B cell (primary cell): ENCODE data around the gene LTC4S. TPM values are rescaled to one million over a fixed set of nuclear protein-coding genes. Genes with fewer than 3 reads are reported as not detected.

Experiments
- ATAC-seq: fragments of 200-7000 bp; cut with Tn5 transposase; one replicate; pipeline ENCODE4 v1.10.0; 2021; ENCODE audit warnings: low read depth, mild to moderate bottlenecking, moderate number of reproducible peaks, moderate library complexity
- CTCF ChIA-PET: fragments of 350-600 bp; sonication (Branson Sonifier 250); formaldehyde crosslinking; loops from one replicate; lab custom pipeline; 2021; ENCODE audit warnings: antibody characterized with exemption, inconsistent platforms; lab: Charles Lee
- POLR2A ChIA-PET: fragments of 350-600 bp; sonication (Branson Sonifier 250); formaldehyde crosslinking; loops from one replicate; lab custom pipeline; 2021; ENCODE audit warnings: antibody characterized with exemption; lab: Charles Lee
- DNase-seq: peaks from one replicate; pipeline ENCODE4 v3.0.0; 2013
- H2AFZ ChIP-seq: 2 replicates; pipeline ENCODE4 v1.6.1; 2012; ENCODE audit warnings: mild to moderate bottlenecking, low read depth, low read length; ENCODE audit not compliant: insufficient read depth, poor library complexity, severe bottlenecking
- H3K27ac ChIP-seq, 2 donors: 1 replicate in 1 of 2; 2 replicates in 1 of 2; pipeline ENCODE4 v1.5.1; 2012 to 2013; ENCODE audit warnings: low read length in 2 of 2, mild to moderate bottlenecking in 2 of 2, moderate library complexity in 1 of 2
- H3K27me3 ChIP-seq, 4 experiments: fragments of 200-600 bp in 1 of 4; sonication (generic) in 1 of 4; replicated peaks in 1 of 4; 1 replicate in 2 of 4; 2 replicates in 2 of 4; pipeline versions ENCODE4 v1.6.1 to v1.7.0; 2013 to 2016; ENCODE audit warnings: low read length in 3 of 4, mild to moderate bottlenecking in 2 of 4, mixed read lengths in 1 of 4, moderate library complexity in 1 of 4; ENCODE audit not compliant: insufficient read depth in 4 of 4, control insufficient read depth in 3 of 4; ENCODE audit errors: control extremely low read depth in 1 of 4
- H3K36me3 ChIP-seq, 2 experiments: replicated peaks in 1 of 2; 1 replicate in 1 of 2; 2 replicates in 1 of 2; pipeline versions ENCODE4 v1.6.1 to v1.7.1; 2013; ENCODE audit warnings: low read length in 1 of 2; ENCODE audit not compliant: insufficient read depth in 2 of 2, control insufficient read depth in 1 of 2; ENCODE audit errors: control extremely low read depth in 1 of 2, extremely low read depth in 1 of 2
- H3K4me1 ChIP-seq, 2 donors: fragments of 200-600 bp in 1 of 2; sonication (generic) in 1 of 2; 1 replicate in 1 of 2; 2 replicates in 1 of 2; pipeline versions ENCODE4 v1.5.1 to v1.6.1; 2013 to 2017; ENCODE audit warnings: low read length in 2 of 2; ENCODE audit not compliant: control insufficient read depth in 2 of 2, insufficient read depth in 2 of 2
- H3K4me2 ChIP-seq: replicated peaks from 2 replicates; pipeline ENCODE3; 2012; ENCODE audit warnings: mild to moderate bottlenecking, low read depth, low read length; ENCODE audit not compliant: poor library complexity, severe bottlenecking
- H3K4me3 ChIP-seq, 5 experiments: fragments of 200-600 bp in 1 of 5; sonication (generic) in 1 of 5; 1 replicate in 3 of 5; 2 replicates in 2 of 5; pipeline versions ENCODE4 v1.5.1 to v1.7.0; 2011 to 2016; ENCODE audit warnings: low read length in 4 of 5, mild to moderate bottlenecking in 4 of 5, low read depth in 2 of 5, control low read depth in 1 of 5, moderate library complexity in 1 of 5; ENCODE audit not compliant: insufficient read depth in 1 of 5; ENCODE audit errors: control extremely low read depth in 1 of 5, extremely low read depth in 1 of 5
- H3K79me2 ChIP-seq: fragments of 200-600 bp; sonication (generic); one replicate; pipeline ENCODE4 v1.6.0; 2016; ENCODE audit warnings: low read length; ENCODE audit not compliant: control insufficient read depth, insufficient read depth
- H3K9ac ChIP-seq: fragments of 200-600 bp; sonication (generic); 2 replicates; pipeline ENCODE4 v1.6.1; 2017; ENCODE audit warnings: mild to moderate bottlenecking, low read length, moderate library complexity
- H3K9me3 ChIP-seq, 3 donors: one replicate each; pipeline versions ENCODE4 v1.6.1 to v1.7.1; 2013; ENCODE audit warnings: low read length in 2 of 3; ENCODE audit not compliant: control insufficient read depth in 2 of 3, insufficient read depth in 1 of 3; ENCODE audit errors: control extremely low read depth in 1 of 3
- H4K20me1 ChIP-seq: 2 replicates; pipeline ENCODE4 v1.6.0; 2012; ENCODE audit warnings: mild to moderate bottlenecking, low read length; ENCODE audit not compliant: insufficient read depth, control insufficient read depth, poor library complexity, severe bottlenecking
- H3K27ac Mint-ChIP-seq: one replicate; pipeline ENCODE4 v1.8.0; 2021; ENCODE audit warnings: mixed read lengths
- H3K27me3 Mint-ChIP-seq: one replicate; pipeline ENCODE4 v1.8.0; 2021; ENCODE audit warnings: mixed read lengths
- H3K4me1 Mint-ChIP-seq: one replicate; pipeline ENCODE4 v1.8.0; 2021; ENCODE audit warnings: mixed read lengths
- H3K4me3 Mint-ChIP-seq: one replicate; pipeline ENCODE4 v1.8.0; 2021; ENCODE audit warnings: mixed read lengths
- H3K9me3 Mint-ChIP-seq: one replicate; pipeline ENCODE4 v1.8.0; 2022; ENCODE audit warnings: mixed read lengths; ENCODE audit not compliant: insufficient read depth
- EZH2 ChIP-seq: IDR thresholded peaks from 2 replicates; pipeline ENCODE4 v1.6.1; 2012; ENCODE audit warnings: borderline replicate concordance, low read depth, mild to moderate bottlenecking, moderate library complexity, low read length; ENCODE audit not compliant: insufficient read depth, poor library complexity, severe bottlenecking
- WGBS: methylation state at CpG from one replicate; pipeline ENCODE4 v1.1.5; 2013; ENCODE audit warnings: missing lambda C conversion rate; ENCODE audit not compliant: insufficient coverage; 5-methylcytosine and 5-hydroxymethylcytosine counted together
- intact Hi-C: fragments of 100-400 bp; cut with micrococcal nuclease; formaldehyde crosslinking; loops from one replicate; pipeline ENCODE4 v1.10.0; 2022
- polyA plus RNA-seq: library from polyadenylated mRNA; depleted of rRNA; stranded (reverse); fragments of >200 nt; gene quantifications from 2 replicates; pipeline ENCODE4 v1.2.3, GENCODE V29; 2012
- total RNA-seq, 2 donors: library from RNA; stranded (reverse); fragments of 120-200 nt in 1 of 2; gene quantifications; 1 replicate in 1 of 2; 2 replicates in 1 of 2; pipeline versions ENCODE4 v1.2.3 to v1.2.4, GENCODE V29; 2013 to 2022
- TF ChIP-seq, protein P1 (sequence below): fragments of 200-600 bp; IDR thresholded peaks from one replicate; pipeline ENCODE4 v1.8.0; 2022; ENCODE audit warnings: antibody characterized with exemption, mild to moderate bottlenecking

Gene LTC4S
- total and polyA plus RNA-seq, 2 donors (not counting 1 experiment from before 2014, with no cell fraction given), result 0.40 to 3.8 TPM

- Histone ChIP-seq H3K4me3 (no peak overlapping the region), H3K27me3 (no peaks in the 10 kb centered on the region), H3K9ac (no peak overlapping the region), H3K79me2 (peaks cover 28% of the 10 kb centered on the region), H2AFZ (no peak overlapping the region), H3K9me3 (no peaks in the 10 kb centered on the region), H3K4me2 (no peak overlapping the region), H3K36me3 (peaks cover 2 to 81% of the 10 kb centered on the region in 2 experiments), H3K27ac (no peak overlapping the region), H3K4me1 (no peaks in the 10 kb centered on the region), H4K20me1 (peaks cover 5% of the 10 kb centered on the region)
- Mint-ChIP-seq H3K27ac (no peak overlapping the region), H3K27me3 (no peaks in the 10 kb centered on the region), H3K4me1 (peaks cover 1% of the 10 kb centered on the region), H3K9me3 (no peaks in the 10 kb centered on the region), H3K4me3 (no peak overlapping the region)
- CTCF ChIA-PET, result interaction anchor here (2.2 kb wide), 1 partner anchor 29 kb away, joined by 7 read pairs; no protein-coding TSS in a partner anchor
- TF ChIP-seq, protein P1, sequence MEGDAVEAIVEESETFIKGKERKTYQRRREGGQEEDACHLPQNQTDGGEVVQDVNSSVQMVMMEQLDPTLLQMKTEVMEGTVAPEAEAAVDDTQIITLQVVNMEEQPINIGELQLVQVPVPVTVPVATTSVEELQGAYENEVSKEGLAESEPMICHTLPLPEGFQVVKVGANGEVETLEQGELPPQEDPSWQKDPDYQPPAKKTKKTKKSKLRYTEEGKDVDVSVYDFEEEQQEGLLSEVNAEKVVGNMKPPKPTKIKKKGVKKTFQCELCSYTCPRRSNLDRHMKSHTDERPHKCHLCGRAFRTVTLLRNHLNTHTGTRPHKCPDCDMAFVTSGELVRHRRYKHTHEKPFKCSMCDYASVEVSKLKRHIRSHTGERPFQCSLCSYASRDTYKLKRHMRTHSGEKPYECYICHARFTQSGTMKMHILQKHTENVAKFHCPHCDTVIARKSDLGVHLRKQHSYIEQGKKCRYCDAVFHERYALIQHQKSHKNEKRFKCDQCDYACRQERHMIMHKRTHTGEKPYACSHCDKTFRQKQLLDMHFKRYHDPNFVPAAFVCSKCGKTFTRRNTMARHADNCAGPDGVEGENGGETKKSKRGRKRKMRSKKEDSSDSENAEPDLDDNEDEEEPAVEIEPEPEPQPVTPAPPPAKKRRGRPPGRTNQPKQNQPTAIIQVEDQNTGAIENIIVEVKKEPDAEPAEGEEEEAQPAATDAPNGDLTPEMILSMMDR, result no peak
- no peak for TF ChIP-seq EZH2
- no peak for ATAC-seq
- WGBS, result 98% methylated on average over 9 of the region's 9 CpGs
- no peak for DNase-seq
- POLR2A ChIA-PET, result no interaction called here
- intact Hi-C loops, result no loop called here
These were observed 20.1 kb upstream of the LTC4S start for GRCh38 chr5:179773686-179774040.

DNA sequence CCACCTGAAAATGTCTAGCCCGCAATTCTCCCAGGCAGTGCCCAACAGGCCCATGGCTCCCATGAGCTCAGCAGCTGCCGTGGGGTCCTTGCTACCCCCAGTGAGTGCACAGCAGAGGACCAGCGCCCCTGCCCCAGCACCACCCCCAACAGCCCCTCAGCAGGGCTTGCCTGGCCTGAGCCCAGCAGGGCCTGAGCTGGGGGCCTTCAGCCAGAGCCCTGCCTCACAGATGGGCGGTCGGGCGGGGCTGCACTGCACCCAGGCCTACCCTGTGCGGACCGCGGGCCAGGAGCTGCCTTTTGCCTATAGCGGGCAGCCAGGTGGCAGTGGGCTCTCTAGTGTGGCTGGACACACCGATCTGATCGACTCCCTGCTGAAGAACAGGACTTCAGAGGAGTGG is 19.3 kb upstream of the LTC4S start:
- Mint-ChIP-seq H3K9me3 (no peaks in the 10 kb centered on the region), H3K27me3 (no peaks in the 10 kb centered on the region), H3K27ac (no peak overlapping the region), H3K4me1 (peaks cover 1% of the 10 kb centered on the region), H3K4me3 (no peak overlapping the region)
- ATAC-seq (no peak), DNase-seq (no peak)
- intact Hi-C loops, result no loop called here
- Histone ChIP-seq H3K9ac (no peak overlapping the region), H3K79me2 (peaks cover 24% of the 10 kb centered on the region), H3K4me3 (no peak overlapping the region), H3K4me1 (no peaks in the 10 kb centered on the region), H3K27ac (no peak overlapping the region), H4K20me1 (peaks cover 5% of the 10 kb centered on the region), H3K4me2 (no peak overlapping the region), H3K9me3 (no peaks in the 10 kb centered on the region), H3K36me3 (peaks cover 2 to 76% of the 10 kb centered on the region in 2 experiments), H3K27me3 (no peaks in the 10 kb centered on the region), H2AFZ (no peak overlapping the region)
- ChIA-PET CTCF (interaction anchor here (2.2 kb wide), 1 partner anchor 28 kb away, joined by 7 read pairs; no protein-coding TSS in a partner anchor), POLR2A (interaction anchor here (0.6 kb wide), 1 partner anchor 17 kb away, joined by 5 read pairs; no protein-coding TSS in a partner anchor)
- WGBS, result 98% methylated on average over 12 of the region's 12 CpGs
- TF ChIP-seq EZH2, result no peak
- TF ChIP-seq, protein P1, result no peak
